ENCODE results near the gene PURA. TPM values are rescaled to one million over a fixed set of nuclear protein-coding genes. Genes with fewer than 3 reads are reported as not detected.

PURA gene
- total and polyA plus RNA-seq, 4 experiments from 2014 or later, result 2.5 to 36.2 (median 18.0) TPM

DNA sequence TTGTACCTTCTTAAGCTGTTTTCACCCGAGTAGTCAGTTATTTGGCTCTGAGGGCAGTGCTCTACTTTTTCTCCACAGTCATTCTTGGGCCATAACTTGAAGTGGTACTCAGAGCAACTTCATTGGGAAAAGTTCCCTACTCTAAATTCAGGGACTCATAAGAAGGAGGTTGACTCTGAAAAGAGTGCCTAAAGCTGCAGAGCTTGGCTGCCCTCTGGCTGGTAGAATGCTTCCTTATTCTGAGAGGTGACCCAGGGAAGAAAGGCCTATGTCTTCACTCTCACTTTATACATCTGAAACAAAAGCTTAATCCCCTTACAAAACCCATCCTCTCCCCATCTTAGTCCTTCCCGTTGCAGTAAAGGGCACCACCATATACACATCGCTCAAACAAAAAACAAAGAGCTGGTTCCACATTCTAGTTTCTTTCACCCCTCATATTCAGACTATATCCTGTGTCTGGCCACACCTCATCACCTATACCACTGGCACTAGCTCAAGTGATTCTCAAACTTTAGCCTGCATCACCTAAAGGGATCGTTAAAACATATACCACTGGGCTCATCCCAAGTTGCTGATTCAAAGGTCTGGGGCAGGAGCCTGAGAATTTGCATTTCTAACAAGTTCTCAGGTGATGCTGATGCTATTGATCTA lies 19.7 kb downstream of the PURA start:
- Histone ChIP-seq H3K4me1 (ENCODE audit: insufficient read depth, low read length) (peaks cover 16% of the 10 kb centered on the region), H3K4me3 (ENCODE audit: low read length in 2 of 2) (no peak overlapping the region), H3K27me3 (ENCODE audit: insufficient read depth, low read length) (no peaks in the 10 kb centered on the region), H3K9me3 (ENCODE audit: control insufficient read depth in 1 of 2, low read length in 2 of 2) (no peaks in the 10 kb centered on the region), H3K27ac (ENCODE audit: low read depth, low read length) (no peak overlapping the region), H3K36me3 (ENCODE audit: insufficient read depth, low read length) (no peaks in the 10 kb centered on the region)
- Mint-ChIP-seq H3K4me3 (no peak overlapping the region), H3K4me1 (peaks cover 23 to 45% (median 35%) of the 10 kb centered on the region in 4 donors), H3K27me3 (no peaks in the 10 kb centered on the region), H3K27ac (no peak overlapping the region), H3K36me3 (no peaks in the 10 kb centered on the region), H3K9me3 (no peaks in the 10 kb centered on the region)
- intact Hi-C loops (cut with micrococcal nuclease), result no loop called here
- CTCF ChIA-PET (ENCODE audit: partially characterized antibody), result interaction anchor here (0.6 to 4.9 kb wide), 9 partner anchors 9 to 1023 kb away, joined by 3 to 30 read pairs (median 4); no protein-coding TSS in a partner anchor
- POLR2A ChIA-PET (ENCODE audit: partially characterized antibody), result interaction anchor here (2.3 to 3.0 kb wide), 2 partner anchors 19 to 26 kb away, joined by 7 to 10 read pairs; partner anchors contain the start of gene PURA
- DNase-seq, result no peak

DNA sequence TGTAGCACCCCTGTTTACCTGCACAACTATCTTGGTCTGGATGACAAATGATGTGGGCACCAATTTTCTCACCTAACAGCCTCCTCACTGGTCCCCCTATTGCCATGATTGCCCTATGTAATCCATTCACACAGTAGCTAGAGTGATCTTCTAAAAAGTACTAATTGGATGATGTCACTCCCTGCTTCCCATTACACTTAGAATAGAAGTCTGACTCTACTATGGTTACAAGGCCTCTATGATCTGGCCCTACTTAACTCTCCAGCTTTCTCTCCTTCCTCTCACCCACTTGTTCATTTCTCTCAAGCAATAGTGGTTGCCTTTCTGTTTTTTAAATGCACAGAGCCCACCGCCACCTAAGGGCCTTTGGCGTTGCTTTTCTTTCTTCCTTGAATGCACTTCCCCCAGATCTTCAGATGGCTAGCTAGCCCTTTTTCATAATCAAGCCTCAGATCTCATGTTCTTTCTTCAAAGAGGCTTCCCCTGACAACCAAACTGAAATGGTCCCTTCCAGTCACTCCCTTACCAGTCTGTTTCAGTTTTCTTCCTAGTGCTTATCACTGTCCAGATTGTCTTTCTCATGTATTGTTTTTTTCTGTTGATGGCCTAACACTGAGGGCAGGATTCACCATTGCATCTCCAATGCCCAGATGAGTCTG lies 20.5 kb downstream of the PURA start:
- intact Hi-C loops (cut with micrococcal nuclease), result no loop called here
- POLR2A ChIA-PET (ENCODE audit: partially characterized antibody), result interaction anchor here (2.3 kb wide), 1 partner anchor 20 kb away, joined by 7 read pairs; the partner anchor contains the start of gene PURA
- Mint-ChIP-seq H3K36me3 (no peaks in the 10 kb centered on the region), H3K4me1 (peaks cover 22 to 45% (median 35%) of the 10 kb centered on the region in 4 donors), H3K4me3 (no peak overlapping the region), H3K27ac (no peak overlapping the region), H3K9me3 (no peaks in the 10 kb centered on the region), H3K27me3 (no peaks in the 10 kb centered on the region)
- no peak for DNase-seq
- no peak overlapping the region for H3K27ac ChIP-seq (ENCODE audit: low read depth, low read length)
- H3K4me1 ChIP-seq (ENCODE audit: insufficient read depth, low read length), result peaks cover 16% of the 10 kb centered on the region
- no peaks in the 10 kb centered on the region for H3K36me3 ChIP-seq (ENCODE audit: insufficient read depth, low read length)
- no peak overlapping the region for H3K4me3 ChIP-seq (ENCODE audit: low read length in 2 of 2)
- no peaks in the 10 kb centered on the region for H3K27me3 ChIP-seq (ENCODE audit: insufficient read depth, low read length)
- H3K9me3 ChIP-seq (ENCODE audit: control insufficient read depth in 1 of 2, low read length in 2 of 2), result no peaks in the 10 kb centered on the region
- CTCF ChIA-PET (ENCODE audit: partially characterized antibody), result interaction anchor here (0.8 to 4.9 kb wide), 8 partner anchors 8 to 60 kb away, joined by 3 to 30 read pairs (median 4); no protein-coding TSS in a partner anchor

DNA sequence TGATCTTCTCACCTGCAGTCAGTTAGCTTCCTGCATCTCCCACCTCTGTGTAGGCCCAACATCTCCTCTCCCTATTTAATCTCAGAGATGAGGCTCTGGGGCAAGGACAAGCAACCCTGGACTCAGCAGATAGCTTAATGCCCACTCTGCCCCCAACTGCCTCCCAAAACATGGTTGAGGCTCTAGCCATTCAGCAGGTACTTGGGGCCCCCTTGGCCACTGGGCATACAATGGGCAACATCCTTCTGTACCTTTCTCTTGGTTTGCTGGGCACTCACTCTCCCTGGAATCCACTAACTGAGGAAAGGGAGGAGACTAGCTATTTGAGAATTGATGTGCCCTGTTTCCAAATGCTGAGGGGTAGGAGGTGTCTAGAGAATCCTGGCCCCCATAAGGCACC lies 21.2 kb downstream of the PURA start:
- Histone ChIP-seq H3K36me3 (ENCODE audit: insufficient read depth, low read length) (no peaks in the 10 kb centered on the region), H3K4me1 (ENCODE audit: insufficient read depth, low read length) (peaks cover 16% of the 10 kb centered on the region), H3K9me3 (ENCODE audit: control insufficient read depth in 1 of 2, low read length in 2 of 2) (no peaks in the 10 kb centered on the region), H3K27ac (ENCODE audit: low read depth, low read length) (no peak overlapping the region), H3K4me3 (ENCODE audit: low read length in 2 of 2) (no peak overlapping the region), H3K27me3 (ENCODE audit: insufficient read depth, low read length) (no peaks in the 10 kb centered on the region)
- intact Hi-C loops (cut with micrococcal nuclease), result no loop called here
- CTCF ChIA-PET (ENCODE audit: partially characterized antibody), result interaction anchor here (0.8 to 14.9 kb wide), 4 partner anchors 10 to 62 kb away, joined by 3 to 257 read pairs (median 24); no protein-coding TSS in a partner anchor
- Mint-ChIP-seq H3K4me1 (peaks cover 22 to 45% (median 35%) of the 10 kb centered on the region in 4 donors), H3K27me3 (no peaks in the 10 kb centered on the region), H3K36me3 (no peaks in the 10 kb centered on the region), H3K27ac (no peak overlapping the region), H3K4me3 (no peak overlapping the region), H3K9me3 (no peaks in the 10 kb centered on the region)
- POLR2A ChIA-PET (ENCODE audit: partially characterized antibody), result no interaction called here
- DNase-seq, result no peak

- POLR2A ChIA-PET (ENCODE audit: partially characterized antibody), result no interaction called here
- no peak for DNase-seq
- H3K4me1 ChIP-seq (ENCODE audit: insufficient read depth, low read length), result peaks cover 10% of the 10 kb centered on the region
- no peaks in the 10 kb centered on the region for H3K9me3 Mint-ChIP-seq
- H3K27ac Mint-ChIP-seq, result no peak overlapping the region
- H3K4me1 Mint-ChIP-seq, result peaks cover 16 to 31% (median 24%) of the 10 kb centered on the region in 4 donors
- H3K36me3 ChIP-seq (ENCODE audit: insufficient read depth, low read length), result no peaks in the 10 kb centered on the region
- no peaks in the 10 kb centered on the region for H3K9me3 ChIP-seq (ENCODE audit: control insufficient read depth in 1 of 2, low read length in 2 of 2)
- no peak overlapping the region for H3K27ac ChIP-seq (ENCODE audit: low read depth, low read length)
- H3K4me3 Mint-ChIP-seq, result no peak overlapping the region
- intact Hi-C loops (cut with micrococcal nuclease), result no loop called here
- H3K27me3 ChIP-seq (ENCODE audit: insufficient read depth, low read length), result no peaks in the 10 kb centered on the region
- H3K4me3 ChIP-seq (ENCODE audit: low read length in 2 of 2), result no peak overlapping the region
- CTCF ChIA-PET (ENCODE audit: partially characterized antibody), result interaction anchor here (0.9 to 14.9 kb wide), 4 partner anchors 8 to 64 kb away, joined by 3 to 257 read pairs (median 17); no protein-coding TSS in a partner anchor
- no peaks in the 10 kb centered on the region for H3K27me3 Mint-ChIP-seq
- no peaks in the 10 kb centered on the region for H3K36me3 Mint-ChIP-seq
Observed at GRCh38 chr5:140136624-140137023, 22.7 kb downstream of the PURA start.

- no peak overlapping the region for H3K4me3 Mint-ChIP-seq
- H3K27ac Mint-ChIP-seq, result peak overlapping the region in 1 of 7 donors; percentile 73
- no peak overlapping the region for H3K27ac ChIP-seq (ENCODE audit: low read depth, low read length)
- H3K36me3 ChIP-seq (ENCODE audit: insufficient read depth, low read length), result no peaks in the 10 kb centered on the region
- peaks cover 5% of the 10 kb centered on the region for H3K4me1 ChIP-seq (ENCODE audit: insufficient read depth, low read length)
- peaks cover 0 to 2% of the 10 kb centered on the region in 2 donors for H3K36me3 Mint-ChIP-seq
- DNase-seq, result no peak
- no peaks in the 10 kb centered on the region for H3K9me3 ChIP-seq (ENCODE audit: control insufficient read depth in 1 of 2, low read length in 2 of 2)
- peaks cover 4 to 9% of the 10 kb centered on the region in 2 donors for H3K27me3 Mint-ChIP-seq
- peaks cover 5% of the 10 kb centered on the region for H3K27me3 ChIP-seq (ENCODE audit: insufficient read depth, low read length)
- intact Hi-C loops (cut with micrococcal nuclease), result no loop called here
- peaks cover 13 to 22% (median 18%) of the 10 kb centered on the region in 4 donors for H3K4me1 Mint-ChIP-seq
- H3K4me3 ChIP-seq (ENCODE audit: low read length in 2 of 2), result no peak overlapping the region
- ChIA-PET POLR2A (ENCODE audit: partially characterized antibody) (no interaction called here), CTCF (ENCODE audit: partially characterized antibody) (interaction anchor here (1.4 to 14.9 kb wide), 4 partner anchors 17 to 68 kb away, joined by 6 to 257 read pairs (median 140); partner anchors contain the start of gene PURA)
- H3K9me3 Mint-ChIP-seq, result no peaks in the 10 kb centered on the region
Observed at GRCh38 chr5:140140435-140140834, 26.5 kb downstream of the PURA start.

GRCh38 chr5:140141241-140141640 lies 27.3 kb downstream of the PURA start:
- peaks cover 12% of the 10 kb centered on the region for H3K4me1 ChIP-seq (ENCODE audit: insufficient read depth, low read length)
- no peak overlapping the region for H3K27ac ChIP-seq (ENCODE audit: low read depth, low read length)
- CTCF ChIA-PET (ENCODE audit: partially characterized antibody), result interaction anchor here (0.9 to 14.9 kb wide), 7 partner anchors 16 to 86 kb away, joined by 3 to 257 read pairs (median 72); partner anchors contain the start of gene PURA
- H3K4me3 ChIP-seq (ENCODE audit: low read length in 2 of 2), result no peak overlapping the region
- Mint-ChIP-seq H3K36me3 (peaks cover 0 to 2% of the 10 kb centered on the region in 2 donors), H3K27ac (peak overlapping the region in 1 of 7 donors; percentile 52), H3K4me1 (peaks cover 12 to 25% (median 21%) of the 10 kb centered on the region in 4 donors), H3K27me3 (peaks cover 4 to 11% of the 10 kb centered on the region in 2 donors), H3K9me3 (no peaks in the 10 kb centered on the region), H3K4me3 (no peak overlapping the region)
- POLR2A ChIA-PET (ENCODE audit: partially characterized antibody), result interaction anchor here (1.4 kb wide), 1 partner anchor 33 kb away, joined by 3 read pairs; no protein-coding TSS in a partner anchor
- no peaks in the 10 kb centered on the region for H3K36me3 ChIP-seq (ENCODE audit: insufficient read depth, low read length)
- no peaks in the 10 kb centered on the region for H3K9me3 ChIP-seq (ENCODE audit: control insufficient read depth in 1 of 2, low read length in 2 of 2)
- peaks cover 7% of the 10 kb centered on the region for H3K27me3 ChIP-seq (ENCODE audit: insufficient read depth, low read length)
- no peak for DNase-seq
- intact Hi-C loops (cut with micrococcal nuclease), result no loop called here

GRCh38 chr5:140142246-140142645 lies 28.3 kb downstream of the PURA start:
- H3K9me3 ChIP-seq (ENCODE audit: control insufficient read depth in 1 of 2, low read length in 2 of 2), result no peaks in the 10 kb centered on the region
- H3K27me3 Mint-ChIP-seq, result peaks cover 4 to 12% of the 10 kb centered on the region in 2 donors
- peaks cover 12% of the 10 kb centered on the region for H3K4me1 ChIP-seq (ENCODE audit: insufficient read depth, low read length)
- H3K9me3 Mint-ChIP-seq, result no peaks in the 10 kb centered on the region
- peaks cover 0 to 2% of the 10 kb centered on the region in 2 donors for H3K36me3 Mint-ChIP-seq
- H3K4me1 Mint-ChIP-seq, result peaks cover 12 to 32% (median 25%) of the 10 kb centered on the region in 4 donors
- H3K4me3 Mint-ChIP-seq, result no peak overlapping the region
- no peak overlapping the region for H3K27ac ChIP-seq (ENCODE audit: low read depth, low read length)
- no peak overlapping the region for H3K4me3 ChIP-seq (ENCODE audit: low read length in 2 of 2)
- H3K36me3 ChIP-seq (ENCODE audit: insufficient read depth, low read length), result no peaks in the 10 kb centered on the region
- peaks cover 7% of the 10 kb centered on the region for H3K27me3 ChIP-seq (ENCODE audit: insufficient read depth, low read length)
- intact Hi-C loops (cut with micrococcal nuclease), result no loop called here
- no peak for DNase-seq
- POLR2A ChIA-PET (ENCODE audit: partially characterized antibody), result interaction anchor here (1.4 kb wide), 1 partner anchor 34 kb away, joined by 3 read pairs; no protein-coding TSS in a partner anchor
- CTCF ChIA-PET (ENCODE audit: partially characterized antibody), result interaction anchor here (1.5 to 14.9 kb wide), 7 partner anchors 10 to 87 kb away, joined by 6 to 257 read pairs (median 72); partner anchors contain the start of gene PURA
- no peak overlapping the region for H3K27ac Mint-ChIP-seq
